Pancreas (tissue), 10 donors: Measurements from ENCODE around the gene KIF3A. TPM values are rescaled to one million over a fixed set of nuclear protein-coding genes. Genes with fewer than 3 reads are reported as not detected.

Source experiments
- ATAC-seq, 4 donors: fragments of 200-7000 bp; cut with Tn5 transposase; one replicate each; pipeline versions ENCODE4 v1.8.0 to v1.9.1; 2020; ENCODE audit warnings: mild to moderate bottlenecking in 4 of 4, moderate library complexity in 4 of 4
- DNase-seq, 6 donors: peaks; one replicate each; pipeline ENCODE4 v3.0.0-alpha.2; 2020
- FAIRE-seq: peaks from 2 replicates; lab custom pipeline; 2012; peaks lifted over from hg19 to GRCh38; lab: Jason Lieb, UNC
- H3K27ac ChIP-seq, 4 donors: fragments of 200-600 bp; sonication (generic); 1 replicate in 3 of 4; 2 replicates in 1 of 4; pipeline versions ENCODE4 v1.5.0 to v1.8.0; 2020
- H3K27me3 ChIP-seq, 4 donors: fragments of 200-600 bp; one replicate each; pipeline ENCODE4 v1.8.0; 2021
- H3K36me3 ChIP-seq, 3 donors: fragments of 200-600 bp; sonication (generic) in 1 of 3; one replicate each; pipeline versions ENCODE4 v1.5.0 to v1.8.0; 2020 to 2021
- H3K4me1 ChIP-seq, 3 donors: fragments of 200-600 bp; one replicate each; pipeline ENCODE4 v1.8.0; 2021
- H3K4me3 ChIP-seq, 4 donors: fragments of 200-600 bp; sonication (generic) in 2 of 4; one replicate each; pipeline versions ENCODE4 v1.5.0 to v1.8.0; 2020 to 2021
- H3K9me3 ChIP-seq, 4 donors: fragments of 200-600 bp; one replicate each; pipeline ENCODE4 v1.8.0; 2021
- WGBS, 2 donors: extraction: QIAGEN DNeasy Blood & Tissue Kit; methylation state at CpG; one replicate each; pipeline ENCODE4 v1.1.7; 2013; 5-methylcytosine and 5-hydroxymethylcytosine counted together
- intact Hi-C, 3 donors: fragments of 100-400 bp; cut with DNase I; formaldehyde crosslinking; loops; one replicate each; pipeline versions ENCODE4 v1.11.1 to v1.14.2; 2022
- polyA plus RNA-seq, 2 donors: library from polyadenylated mRNA; stranded (reverse); fragments of 200-250 nt; gene quantifications; one replicate each; pipeline ENCODE4 v1.2.3, GENCODE V29; 2013
- total RNA-seq, 6 donors: library from RNA; stranded (reverse); fragmentation: NEBNext Ultra II Directional in 4 of 6; extraction: Animal tissue kit (Norgen Biotek cat#: 25700) in 4 of 6; gene quantifications; one replicate each; pipeline versions ENCODE4 v1.2.1 to v1.2.4, GENCODE V29; 2021 to 2023
- TF ChIP-seq, protein P1 (sequence below), 4 donors: fragments of 200-600 bp; sonication (generic) in 3 of 4; IDR thresholded peaks; one replicate each; pipeline versions ENCODE4 v1.5.0 to v1.8.0; 2021; ENCODE audit warnings: antibody characterized with exemption in 4 of 4
- donor health status: healthy with polysubstance abuse.
- donor health status: DM: no; HTN: no; CAD: no; lungs with moderate emphysema.
- donor health status: DM: no; HTN: no; CAD: no.
- donor health status: control.
- donor health status: control.
- donor health status: Bipolar disorder and iron deficiency.
- donor health status: DM: yes; HTN: yes; CAD: no.
- donor health status: DM: no; HTN: no; CAD: no.
- donor health status: DM: no; HTN: no; CAD: no.
- donor health status: DM: yes; HTN: yes; CAD: no.

Gene KIF3A
- total and polyA plus RNA-seq, 8 donors = 2.4 to 6.3 (median 4.1) TPM

DNA sequence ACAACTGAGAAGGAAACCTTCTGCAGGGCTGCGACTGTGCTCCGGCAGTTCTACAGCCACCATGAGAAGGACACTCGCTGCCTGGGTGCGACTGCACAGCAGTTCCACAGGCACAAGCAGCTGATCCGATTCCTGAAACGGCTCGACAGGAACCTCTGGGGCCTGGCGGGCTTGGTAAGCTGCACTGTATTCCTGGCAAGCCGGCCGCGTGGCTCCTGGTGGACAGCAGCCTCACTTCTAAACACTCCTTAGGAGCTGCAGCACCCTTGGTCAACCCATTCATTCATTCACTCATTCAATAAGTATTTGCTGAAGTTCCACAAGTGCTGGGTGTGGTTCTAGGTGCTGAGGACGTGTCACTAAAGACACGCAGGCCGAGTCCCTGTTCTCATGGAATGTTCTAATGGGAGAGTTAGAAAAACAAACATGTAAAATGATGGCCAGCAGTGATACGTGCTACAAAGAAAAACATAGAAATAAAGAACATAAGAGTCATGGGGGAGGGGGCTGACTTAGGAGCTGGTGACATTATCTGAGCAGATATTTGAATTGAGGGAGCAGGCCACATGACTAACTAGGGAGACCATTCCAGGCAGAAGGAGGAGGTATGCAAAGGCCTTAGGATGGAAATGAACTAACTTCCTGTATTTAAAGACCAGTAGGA, 57.5 kb downstream of the KIF3A start:
- intact Hi-C loops = no loop called here
- Histone ChIP-seq H3K9me3 (no peaks in the 10 kb centered on the region), H3K36me3 (no peaks in the 10 kb centered on the region), H3K4me1 (no peaks in the 10 kb centered on the region), H3K4me3 (no peak overlapping the region), H3K27ac (no peak overlapping the region), H3K27me3 (no peaks in the 10 kb centered on the region)
- WGBS, 2 donors = 86 to 92% methylated on average over 15 of the region's 15 CpGs
- TF ChIP-seq, protein P1, sequence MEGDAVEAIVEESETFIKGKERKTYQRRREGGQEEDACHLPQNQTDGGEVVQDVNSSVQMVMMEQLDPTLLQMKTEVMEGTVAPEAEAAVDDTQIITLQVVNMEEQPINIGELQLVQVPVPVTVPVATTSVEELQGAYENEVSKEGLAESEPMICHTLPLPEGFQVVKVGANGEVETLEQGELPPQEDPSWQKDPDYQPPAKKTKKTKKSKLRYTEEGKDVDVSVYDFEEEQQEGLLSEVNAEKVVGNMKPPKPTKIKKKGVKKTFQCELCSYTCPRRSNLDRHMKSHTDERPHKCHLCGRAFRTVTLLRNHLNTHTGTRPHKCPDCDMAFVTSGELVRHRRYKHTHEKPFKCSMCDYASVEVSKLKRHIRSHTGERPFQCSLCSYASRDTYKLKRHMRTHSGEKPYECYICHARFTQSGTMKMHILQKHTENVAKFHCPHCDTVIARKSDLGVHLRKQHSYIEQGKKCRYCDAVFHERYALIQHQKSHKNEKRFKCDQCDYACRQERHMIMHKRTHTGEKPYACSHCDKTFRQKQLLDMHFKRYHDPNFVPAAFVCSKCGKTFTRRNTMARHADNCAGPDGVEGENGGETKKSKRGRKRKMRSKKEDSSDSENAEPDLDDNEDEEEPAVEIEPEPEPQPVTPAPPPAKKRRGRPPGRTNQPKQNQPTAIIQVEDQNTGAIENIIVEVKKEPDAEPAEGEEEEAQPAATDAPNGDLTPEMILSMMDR (IDR thresholded peaks at IDR 0.05) = no peak
- DNase-seq (no peak), ATAC-seq (no peak), FAIRE-seq (no peak)

DNA sequence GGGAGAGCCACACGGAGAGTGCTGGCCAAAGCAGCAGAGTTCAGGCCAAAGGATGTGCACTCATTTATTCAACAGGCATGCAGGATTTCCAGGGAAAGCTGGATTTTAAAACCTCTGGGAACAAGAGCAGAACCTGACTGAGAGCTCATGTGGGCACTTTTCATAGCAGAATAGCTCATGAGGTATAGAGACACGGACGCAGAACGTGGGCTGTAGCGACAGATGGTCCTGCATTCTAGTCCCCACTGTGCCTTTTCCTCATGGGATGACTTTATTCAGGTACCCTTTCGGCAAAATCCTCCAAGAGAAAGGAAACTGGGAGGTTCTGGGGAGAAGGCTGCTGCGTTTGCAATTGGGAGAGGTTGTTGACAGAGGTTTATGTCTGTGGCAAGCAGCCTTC, 58.2 kb downstream of the KIF3A start:
- FAIRE-seq (no peak), DNase-seq (no peak), ATAC-seq (no peak)
- Histone ChIP-seq H3K36me3 (no peaks in the 10 kb centered on the region), H3K27ac (no peak overlapping the region), H3K4me1 (no peaks in the 10 kb centered on the region), H3K27me3 (no peaks in the 10 kb centered on the region), H3K9me3 (no peaks in the 10 kb centered on the region), H3K4me3 (no peak overlapping the region)
- intact Hi-C loops = no loop called here
- WGBS, 2 donors = 90 to 91% methylated on average over 7 of the region's 7 CpGs
- TF ChIP-seq, protein P1 (IDR thresholded peaks at IDR 0.05) = no peak

DNA sequence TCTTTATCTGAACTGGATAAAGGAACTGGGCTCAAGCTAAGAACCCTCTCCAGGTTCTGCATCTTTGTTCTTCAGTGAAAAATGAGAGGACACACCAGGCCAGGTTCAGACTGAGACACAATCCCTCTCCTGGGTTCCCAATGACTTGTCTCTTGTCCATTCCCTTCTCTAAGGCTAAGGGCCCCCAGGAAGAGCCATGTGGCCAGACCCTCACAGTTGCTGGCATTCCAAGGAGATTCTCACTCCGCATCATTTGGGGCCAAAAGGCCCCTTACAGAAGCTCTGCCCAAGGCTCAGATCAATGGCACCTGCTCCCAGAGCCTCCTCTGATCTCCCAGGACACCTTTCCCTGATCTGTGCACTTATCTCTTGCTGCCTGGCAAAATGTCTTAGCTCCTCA, 58.6 kb downstream of the KIF3A start:
- FAIRE-seq = no peak
- no peak for ATAC-seq

DNA sequence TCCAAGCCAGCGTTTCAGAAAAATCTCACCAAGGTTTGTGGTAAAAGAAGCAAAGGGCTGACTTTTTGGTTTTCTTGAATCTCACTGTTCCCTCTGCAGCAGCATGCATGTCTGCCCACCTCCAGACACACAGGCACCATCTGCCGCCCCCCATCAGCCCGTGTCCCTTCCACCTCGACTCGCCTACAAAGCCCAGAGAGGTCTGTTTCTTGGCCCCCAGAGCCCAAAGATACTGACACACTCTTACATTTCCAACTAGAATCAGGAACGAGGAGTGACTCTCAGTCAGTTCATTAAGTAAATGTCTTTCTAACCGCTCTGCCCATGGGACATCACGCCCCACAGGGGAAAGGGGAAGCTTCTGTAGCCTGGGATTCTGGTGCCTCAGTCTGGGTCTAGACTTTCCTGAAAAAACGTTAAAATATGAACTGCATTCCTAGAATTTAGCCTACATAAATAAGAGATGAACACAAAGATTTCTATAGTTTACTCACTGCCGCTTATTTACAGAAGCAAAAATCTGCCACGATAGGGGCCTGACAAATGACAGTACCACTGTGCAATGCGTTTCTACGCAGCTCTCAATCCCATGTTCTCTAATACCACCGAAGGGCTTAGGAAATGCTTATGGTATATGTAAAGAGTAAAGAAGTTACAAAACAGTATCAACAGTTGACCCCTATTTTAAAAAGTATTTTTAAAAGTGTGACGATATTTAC, 59.5 kb downstream of the KIF3A start:
- TF ChIP-seq, protein P1 (IDR thresholded peaks at IDR 0.05) = no peak
- DNase-seq = no peak
- no peak for FAIRE-seq
- no peaks in the 10 kb centered on the region for H3K27me3 ChIP-seq
- WGBS, 2 donors = 83 to 85% methylated on average over 15 of the region's 15 CpGs
- no peaks in the 10 kb centered on the region for H3K9me3 ChIP-seq
- no peak overlapping the region for H3K4me3 ChIP-seq
- no peaks in the 10 kb centered on the region for H3K36me3 ChIP-seq
- H3K27ac ChIP-seq = no peak overlapping the region
- intact Hi-C loops = no loop called here
- no peak for ATAC-seq
- H3K4me1 ChIP-seq = no peaks in the 10 kb centered on the region

More for the DNA sequence above, 58.6 kb downstream of the KIF3A start:
- no peak for DNase-seq
- no peaks in the 10 kb centered on the region for H3K27me3 ChIP-seq
- no peaks in the 10 kb centered on the region for H3K4me1 ChIP-seq
- intact Hi-C loops = no loop called here
- no peak overlapping the region for H3K27ac ChIP-seq
- no peak overlapping the region for H3K4me3 ChIP-seq
- TF ChIP-seq, protein P1 (IDR thresholded peaks at IDR 0.05) = no peak
- H3K36me3 ChIP-seq = no peaks in the 10 kb centered on the region
- H3K9me3 ChIP-seq = no peaks in the 10 kb centered on the region
- WGBS, 2 donors = 78 to 92% methylated on average over 1 of the region's 1 CpG

DNA sequence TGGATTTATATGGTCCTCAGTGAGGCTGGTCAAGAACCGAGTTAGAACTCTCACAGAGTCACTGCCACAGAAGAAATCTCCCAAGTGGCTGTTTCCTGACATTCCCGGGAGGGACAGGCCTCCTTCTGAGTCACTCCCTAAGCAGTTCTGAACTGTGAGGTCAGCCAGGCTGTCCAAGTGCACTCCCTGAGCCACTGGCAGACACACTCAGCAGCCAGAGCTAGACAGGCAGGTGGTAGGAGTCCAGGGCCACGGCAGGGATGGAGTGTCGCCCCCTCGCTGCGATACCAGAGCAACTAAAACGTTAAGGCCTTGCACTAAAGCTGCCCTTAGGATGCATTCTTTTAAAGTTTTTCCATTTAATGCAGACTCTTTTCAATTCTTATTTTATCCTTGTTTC, 60.2 kb downstream of the KIF3A start:
- Histone ChIP-seq H3K4me1 (no peaks in the 10 kb centered on the region), H3K27me3 (no peaks in the 10 kb centered on the region), H3K9me3 (no peaks in the 10 kb centered on the region), H3K4me3 (no peak overlapping the region), H3K36me3 (no peaks in the 10 kb centered on the region), H3K27ac (no peak overlapping the region)
- ATAC-seq (peak in 3 of 4 donors; percentile 62 to 79 (median 78)), DNase-seq (no peak), FAIRE-seq (no peak)
- intact Hi-C loops = no loop called here
- 65 to 73% methylated on average over 7 of the region's 7 CpGs for WGBS, 2 donors
- TF ChIP-seq, protein P1 (IDR thresholded peaks at IDR 0.05) = no peak
